Vagina (tissue), 2 donors: ENCODE data around the gene NSMCE1.

Experiments
- CTCF ChIP-seq, 3 experiments: fragments of 450-650 bp in 2 of 3; fragments of 200-600 bp in 1 of 3; sonication (generic) in 1 of 3; IDR thresholded peaks; one replicate each; pipeline ENCODE4 v1.5.1; 2017 to 2019; ENCODE audit warnings: antibody characterized with exemption in 3 of 3, mild to moderate bottlenecking in 2 of 3, moderate library complexity in 2 of 3
- POLR2A ChIP-seq, 2 donors: fragments of 450-650 bp; IDR thresholded peaks; one replicate each; pipeline ENCODE4 v1.6.1; 2017; ENCODE audit warnings: antibody characterized with exemption in 2 of 2, mild to moderate bottlenecking in 2 of 2, moderate library complexity in 2 of 2
- POLR2AphosphoS5 ChIP-seq, 2 donors: sonication (generic); formaldehyde crosslinking; IDR thresholded peaks; one replicate each; pipeline ENCODE4 v1.9.0; 2017; ENCODE audit warnings: antibody characterized with exemption in 2 of 2, mild to moderate bottlenecking in 2 of 2, low read depth in 1 of 2; ENCODE audit not compliant: insufficient read depth in 1 of 2

GRCh38 chr16:27234171-27234570 lies 34.4 kb downstream of the NSMCE1 start:
- no peak for TF ChIP-seq CTCF (IDR thresholded peaks at IDR 0.05)
- no peak for TF ChIP-seq POLR2A (IDR thresholded peaks at IDR 0.05)
- TF ChIP-seq POLR2AphosphoS5 (IDR thresholded peaks at IDR 0.05; ENCODE audit: insufficient read depth in 1 of 2, low read depth in 1 of 2), result no peak
